ENCODE data around the gene HS6ST3.

GRCh38 chr13:96858133-96858826, 768.4 kb downstream of the HS6ST3 start:
- TF ChIP-seq CTCF (IDR thresholded peaks at IDR 0.05 in 4 of 5, conservative IDR thresholded peaks at IDR 0.05 in 1 of 5): no peak
- no peak for TF ChIP-seq POLR2A (IDR thresholded peaks at IDR 0.05)
